ENCODE data around the gene PADI1.

Gene PADI1

DNA sequence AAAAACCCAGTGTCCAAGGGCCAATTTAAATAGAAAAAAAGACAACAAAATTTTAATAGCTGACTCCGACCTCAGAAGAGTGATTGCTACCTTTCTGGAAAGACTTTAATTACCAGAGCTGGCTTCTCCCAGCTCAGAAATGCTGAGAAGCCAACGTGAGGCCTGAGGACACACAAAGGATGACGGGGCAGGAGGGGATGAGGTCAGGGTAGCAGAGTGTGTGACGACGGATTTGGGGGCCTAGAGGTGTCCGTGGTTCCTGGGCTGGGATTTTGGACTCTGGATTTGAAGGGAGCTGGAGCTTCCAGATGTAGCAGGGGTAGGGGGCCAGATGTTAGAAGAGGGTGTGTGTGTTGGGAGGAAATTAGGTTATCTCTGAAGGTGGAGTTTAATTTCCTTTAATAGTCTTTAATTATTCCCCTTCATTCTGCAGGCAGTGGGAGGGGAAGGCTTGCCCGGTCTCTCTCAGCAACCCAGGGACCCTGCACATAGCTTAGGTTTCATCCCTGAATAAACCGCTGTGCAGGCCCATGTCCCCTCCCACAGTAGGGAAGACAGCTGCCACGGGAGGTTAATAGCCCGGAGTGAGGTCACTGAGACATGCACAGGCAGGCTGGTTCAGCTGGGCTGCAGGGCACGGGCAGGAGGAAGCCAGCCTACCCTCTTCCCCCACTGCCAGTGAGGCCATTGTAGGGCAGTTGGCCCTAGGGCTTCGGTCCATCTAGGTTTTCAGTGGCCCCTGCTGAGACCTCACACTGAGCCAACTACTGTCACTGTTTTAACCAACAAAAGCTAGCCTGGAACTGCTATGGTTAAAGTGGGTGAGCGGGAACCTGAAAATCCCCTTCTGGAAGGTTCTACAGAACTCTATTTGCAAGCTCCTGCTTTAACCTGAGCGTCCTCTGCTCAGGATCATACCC lies 40.2 kb downstream of the PADI1 start:
- no peak for DNase-seq

GRCh38 chr1:17245816-17246325 lies 40.9 kb downstream of the PADI1 start:
- no peak for DNase-seq

- DNase-seq = no peak
These were observed 42.0 kb downstream of the PADI1 start for GRCh38 chr1:17246971-17247370.

GRCh38 chr1:17248781-17249180 lies 43.9 kb downstream of the PADI1 start, which contains the start of gene PADI3:
Gene PADI3 (plus strand): TSS chr1:17249098. CDS start chr1:17249138, 40 bp downstream.
- DNase-seq = no peak

DNA sequence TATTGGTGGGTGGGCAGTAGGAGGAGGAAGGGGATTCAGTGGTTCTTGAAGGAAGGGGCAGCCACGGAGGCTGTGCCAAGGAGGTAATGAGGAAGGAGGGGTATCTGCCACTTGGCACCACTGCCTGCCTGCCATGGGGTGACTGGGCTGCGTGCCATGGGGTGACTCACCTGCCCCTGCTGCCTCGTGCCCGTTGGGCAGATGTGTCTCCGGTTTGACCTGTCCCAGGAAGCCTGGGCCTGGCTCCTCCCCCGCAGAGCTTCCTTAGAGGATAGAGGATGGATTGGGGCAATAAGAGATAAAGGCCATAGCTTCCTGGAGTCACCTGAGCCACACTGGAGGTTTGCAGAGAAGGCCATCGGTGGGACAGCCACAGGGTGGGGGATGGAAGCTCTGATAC lies 45.7 kb downstream of the PADI1 start:
- no peak for DNase-seq

DNA sequence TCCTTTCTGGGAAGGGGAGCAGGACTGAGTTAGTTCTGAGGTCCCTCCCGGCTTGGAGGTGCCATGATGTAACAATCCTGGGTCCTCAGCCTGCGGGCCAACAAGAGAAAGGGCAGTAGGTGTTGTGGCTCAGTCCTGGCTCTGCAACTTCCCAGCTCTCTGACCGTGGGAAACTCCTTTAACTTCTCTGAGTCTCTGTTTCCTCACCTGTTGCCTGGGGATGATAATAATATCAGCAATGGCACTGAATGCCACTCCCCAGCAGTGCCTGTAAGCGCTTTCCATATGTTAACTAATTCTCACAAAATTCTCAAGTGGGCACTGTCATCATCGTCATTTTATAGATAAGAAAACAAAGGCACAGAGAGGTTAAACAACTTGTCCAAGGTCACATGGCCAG lies 46.3 kb downstream of the PADI1 start:
- DNase-seq = no peak

- DNase-seq = no peak
These were observed 46.9 kb downstream of the PADI1 start for GRCh38 chr1:17251701-17252376.

DNA sequence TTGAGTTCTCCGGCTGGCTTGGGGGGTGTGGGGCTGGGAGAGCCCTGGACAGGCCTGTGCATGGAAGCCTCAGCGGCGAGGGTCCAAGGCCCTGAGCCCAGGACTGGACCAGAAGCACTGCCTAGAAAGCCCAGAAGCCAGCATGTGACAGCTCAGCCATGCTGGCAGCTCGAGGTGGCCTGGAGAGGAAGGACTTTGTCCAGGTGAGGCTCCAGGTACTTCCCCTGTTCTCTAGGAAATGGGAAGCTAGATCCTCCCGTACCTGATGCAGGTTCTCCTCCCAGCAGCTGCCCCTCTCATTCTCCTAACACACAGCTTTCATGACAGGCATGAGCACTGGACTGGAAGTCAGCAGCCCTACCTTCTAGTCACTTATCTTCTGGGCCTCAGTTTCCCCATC lies 50.4 kb downstream of the PADI1 start:
- no peak for DNase-seq

DNA sequence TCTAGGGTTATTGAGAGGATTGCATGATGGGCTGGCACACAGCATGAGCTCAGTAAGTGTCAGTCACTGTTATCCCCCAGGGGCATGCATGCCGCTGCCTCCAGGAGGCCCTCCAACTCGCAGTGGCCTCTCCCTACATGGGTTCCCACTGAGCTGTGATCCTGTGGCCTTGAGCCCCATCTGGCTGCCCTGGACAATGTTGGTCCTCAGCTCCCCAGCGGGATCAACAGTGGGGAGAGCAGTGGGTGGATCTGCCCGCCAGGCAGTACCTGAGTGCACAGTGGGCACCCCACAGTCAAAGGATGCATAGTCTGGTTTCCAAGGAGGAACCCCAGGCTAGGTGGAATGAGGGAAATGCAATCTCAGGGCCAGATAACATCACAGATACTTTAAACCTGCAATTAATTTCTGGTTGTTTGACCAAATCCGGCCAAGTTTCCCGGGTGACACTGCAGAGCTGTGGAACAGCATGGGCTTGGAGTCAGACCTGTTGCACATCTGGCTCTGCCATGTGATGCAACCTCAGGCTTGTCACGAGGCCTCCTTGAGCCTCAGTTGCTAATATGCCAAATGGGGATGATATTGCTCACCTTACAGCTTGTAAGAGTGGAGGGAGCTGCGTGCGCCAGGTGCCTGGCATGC lies 53.3 kb downstream of the PADI1 start:
- no peak for DNase-seq

DNA sequence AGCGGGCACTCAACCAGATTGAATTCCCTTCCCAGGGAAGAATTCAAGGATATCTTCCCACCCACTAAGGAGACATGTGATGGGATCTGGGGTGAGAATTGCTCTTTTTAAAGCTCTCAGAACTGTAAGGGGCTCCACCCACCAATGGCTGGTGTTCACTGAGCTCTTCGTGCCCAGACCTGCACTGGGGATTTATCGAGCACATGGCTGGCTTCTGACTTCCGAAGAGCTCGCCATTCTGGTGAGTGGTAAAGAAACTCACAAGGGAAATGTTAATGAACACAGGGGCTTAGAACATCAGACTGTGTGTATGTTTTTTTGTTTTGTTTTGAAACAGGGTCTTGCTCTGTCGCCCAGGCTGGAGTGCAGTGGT lies 53.8 kb downstream of the PADI1 start:
- DNase-seq = no peak

DNA sequence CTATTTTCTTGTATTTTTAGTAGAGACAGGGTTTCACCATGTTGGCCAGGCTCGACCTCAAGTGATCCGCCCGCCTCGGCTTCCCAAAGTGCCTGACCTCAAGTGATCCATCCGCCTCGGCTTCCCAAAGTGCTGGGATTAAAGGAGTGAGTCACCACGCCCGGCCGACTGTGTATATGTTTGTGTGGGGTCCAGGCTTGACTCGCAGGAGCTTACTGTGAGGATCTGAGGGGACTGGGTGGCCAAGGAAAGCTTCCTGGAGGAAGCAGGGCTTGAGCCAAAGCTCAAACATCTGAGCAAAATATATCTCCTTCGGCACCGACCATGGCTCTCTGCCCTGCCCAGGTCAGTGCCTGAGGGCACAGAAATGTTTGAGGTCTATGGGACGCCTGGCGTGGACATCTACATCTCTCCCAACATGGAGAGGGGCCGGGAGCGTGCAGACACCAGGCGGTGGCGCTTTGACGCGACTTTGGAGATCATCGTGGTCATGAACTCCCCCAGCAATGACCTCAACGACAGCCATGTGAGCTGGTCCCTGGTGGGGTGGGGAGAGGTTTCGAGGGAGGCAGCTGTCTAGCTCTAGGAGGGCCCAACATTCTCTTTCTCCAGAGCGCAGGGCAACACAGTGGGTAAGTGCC lies 54.4 kb downstream of the PADI1 start:
- DNase-seq = no peak

- DNase-seq = no peak
These were observed 55.3 kb downstream of the PADI1 start for GRCh38 chr1:17260264-17260663.

DNA sequence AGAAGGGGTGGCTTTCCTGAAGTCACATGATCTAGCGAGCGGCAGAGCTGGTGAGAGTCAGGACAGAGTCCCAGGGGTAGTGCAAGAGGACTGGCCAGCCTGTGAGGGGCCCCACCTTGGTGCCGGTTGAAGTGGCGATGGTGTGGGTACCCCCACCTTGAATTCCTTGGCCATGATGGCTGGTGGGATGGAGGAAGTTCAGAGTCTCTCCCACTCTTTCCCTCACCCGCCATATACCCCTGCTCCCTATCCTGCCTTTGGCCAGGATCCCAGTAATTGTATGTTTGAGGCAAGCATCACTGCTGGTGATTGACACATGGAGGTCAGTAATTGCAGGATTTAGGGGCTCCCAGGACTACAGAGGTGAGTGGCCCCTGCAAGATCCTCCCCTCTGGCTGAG lies 55.8 kb downstream of the PADI1 start:
- no peak for DNase-seq

DNA sequence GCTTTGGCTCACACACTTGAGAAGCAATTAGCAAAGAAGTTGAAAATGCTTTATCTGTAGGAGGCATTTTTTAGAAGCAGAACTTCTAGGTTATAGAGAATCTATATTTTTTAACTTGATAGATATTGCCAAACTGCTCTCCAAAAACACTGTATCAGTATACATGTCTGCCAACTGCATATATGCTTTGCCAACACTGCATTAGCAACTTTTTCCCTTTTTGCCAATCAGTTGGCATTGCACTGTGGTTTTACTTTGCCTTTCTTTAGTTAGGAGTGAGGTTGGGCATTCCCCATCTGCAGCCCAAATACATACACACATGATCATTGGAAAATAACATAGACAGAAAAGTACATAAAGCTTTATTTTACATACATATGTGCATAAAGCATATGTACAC lies 59.0 kb downstream of the PADI1 start:
- no peak for DNase-seq

DNA sequence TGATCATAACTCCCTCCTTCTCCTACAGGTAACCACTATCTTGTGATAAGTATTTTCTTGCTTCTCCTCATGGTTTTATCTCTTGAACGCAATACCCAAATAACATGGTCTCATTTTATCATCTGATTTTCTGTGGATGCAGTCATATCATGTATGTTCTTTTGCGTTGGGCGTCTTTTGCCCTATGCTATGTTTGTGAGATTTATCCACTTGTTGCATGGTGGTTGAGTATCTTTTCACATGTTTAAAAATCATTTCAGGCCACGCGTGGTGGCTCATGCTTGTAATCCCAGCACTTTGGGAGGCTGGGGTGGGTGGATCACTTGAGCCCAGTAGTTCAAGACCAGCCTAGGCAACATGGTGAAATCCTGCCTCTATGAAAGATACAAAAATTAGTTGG lies 59.5 kb downstream of the PADI1 start:
- no peak for DNase-seq

DNA sequence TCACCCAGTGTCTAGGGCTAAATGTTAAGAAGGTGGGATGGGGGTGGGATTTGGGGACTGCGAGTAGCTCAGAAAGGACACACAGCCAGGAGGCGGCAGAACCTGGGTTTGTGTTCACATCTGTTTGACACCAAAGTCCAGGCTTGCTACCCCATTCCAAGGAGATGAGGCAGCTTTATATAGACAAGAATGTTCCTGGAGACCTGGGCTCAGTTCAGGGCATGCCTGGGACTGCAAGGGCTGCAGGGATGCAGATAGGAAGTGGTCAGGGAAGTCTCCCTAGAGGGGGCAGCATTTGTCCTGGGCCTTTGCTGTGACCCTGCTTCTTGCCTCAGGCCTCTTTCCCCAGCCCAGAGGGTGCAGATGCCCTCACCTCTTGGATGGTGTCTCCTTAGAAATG lies 60.2 kb downstream of the PADI1 start:
- DNase-seq = no peak

- no peak for DNase-seq
These were observed 61.0 kb downstream of the PADI1 start for GRCh38 chr1:17265950-17266349.

GRCh38 chr1:17270891-17271765 lies 66.2 kb downstream of the PADI1 start:
- no peak for DNase-seq

- DNase-seq = no peak
These were observed 67.1 kb downstream of the PADI1 start for GRCh38 chr1:17272066-17272465.

- no peak for DNase-seq
These were observed 67.7 kb downstream of the PADI1 start for GRCh38 chr1:17272646-17273045.

DNA sequence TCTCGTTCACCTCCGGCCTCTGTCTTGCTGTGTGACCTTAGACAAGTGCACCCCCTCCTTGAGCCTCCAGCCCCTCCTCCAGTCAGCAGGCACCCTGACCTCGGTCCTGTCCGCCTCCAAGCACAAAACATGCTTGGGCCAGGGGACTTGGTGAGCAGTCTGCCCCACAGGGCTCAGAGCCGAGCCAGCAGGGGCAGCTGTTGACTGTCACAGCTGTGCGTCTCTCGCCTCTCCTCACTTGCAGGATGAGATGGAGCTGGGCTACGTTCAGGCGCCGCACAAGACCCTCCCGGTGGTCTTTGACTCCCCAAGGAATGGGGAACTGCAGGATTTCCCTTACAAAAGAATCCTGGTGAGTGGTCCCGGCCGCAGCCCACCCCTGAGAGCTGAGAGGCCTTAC lies 68.2 kb downstream of the PADI1 start:
- DNase-seq = no peak
